ENCODE results near the gene C19orf85.
"Not testable (repeated sequence)": the region's sequence is repeated elsewhere in the genome, so short reads cannot be mapped to it uniquely, and the experiment has no call there.

C19orf85 gene

GRCh38 chr19:55457683-55458457 is 6.7 kb downstream of the C19orf85 start:
- H3K27ac Mint-ChIP-seq: peak overlapping the region; percentile 8
- H3K9me3 Mint-ChIP-seq: no peaks in the 10 kb centered on the region
- ATAC-seq (no peak), DNase-seq (ENCODE audit: low spot score in 2 of 2) (no peak)
- H3K4me1 Mint-ChIP-seq: peaks cover 33% of the 10 kb centered on the region
- H3K36me3 Mint-ChIP-seq: peaks cover 8% of the 10 kb centered on the region
- H3K4me3 Mint-ChIP-seq: no peak overlapping the region

- H3K36me3 Mint-ChIP-seq: peaks cover under 1% of the 10 kb centered on the region
- H3K4me3 Mint-ChIP-seq: no peak overlapping the region
- ATAC-seq (no peak), DNase-seq (ENCODE audit: low spot score in 2 of 2) (no peak)
- peaks cover 24% of the 10 kb centered on the region for H3K4me1 Mint-ChIP-seq
- H3K27ac Mint-ChIP-seq: no peak overlapping the region
- H3K9me3 Mint-ChIP-seq: no peaks in the 10 kb centered on the region
These were observed 8.2 kb downstream of the C19orf85 start for GRCh38 chr19:55456347-55456746.

GRCh38 chr19:55455576-55456235 is 8.8 kb downstream of the C19orf85 start:
- no peak for ATAC-seq
- Mint-ChIP-seq H3K4me1 (peaks cover 18% of the 10 kb centered on the region), H3K4me3 (no peak overlapping the region), H3K36me3 (no peaks in the 10 kb centered on the region), H3K27ac (no peak overlapping the region), H3K9me3 (no peaks in the 10 kb centered on the region)
- DNase-seq (ENCODE audit: low spot score in 2 of 2): no peak

GRCh38 chr19:55454787-55455243 is 9.7 kb downstream of the C19orf85 start:
- Mint-ChIP-seq H3K36me3 (no peaks in the 10 kb centered on the region), H3K4me1 (peaks cover 10% of the 10 kb centered on the region), H3K4me3 (no peak overlapping the region), H3K9me3 (no peaks in the 10 kb centered on the region), H3K27ac (no peak overlapping the region)
- ATAC-seq (peak; percentile 43), DNase-seq (ENCODE audit: low spot score in 2 of 2) (no peak)

- DNase-seq (ENCODE audit: low spot score in 2 of 2): no peak
These were observed 10.9 kb downstream of the C19orf85 start for GRCh38 chr19:55453511-55454260.

GRCh38 chr19:55452749-55453346 is 11.7 kb downstream of the C19orf85 start:
- peak; percentile 31 for ATAC-seq
- H3K9me3 Mint-ChIP-seq: no peaks in the 10 kb centered on the region
- H3K36me3 Mint-ChIP-seq: no peaks in the 10 kb centered on the region
- H3K4me1 Mint-ChIP-seq: peaks cover 6% of the 10 kb centered on the region
- DNase-seq (ENCODE audit: low spot score in 2 of 2): no peak
- H3K4me3 Mint-ChIP-seq: peak overlapping the region; percentile 49
- no peak overlapping the region for H3K27ac Mint-ChIP-seq

More at GRCh38 chr19:55453511-55454260, 10.9 kb downstream of the C19orf85 start:
- H3K36me3 Mint-ChIP-seq: no peaks in the 10 kb centered on the region
- no peak overlapping the region for H3K27ac Mint-ChIP-seq
- no peak for ATAC-seq
- peaks cover 6% of the 10 kb centered on the region for H3K4me1 Mint-ChIP-seq
- H3K4me3 Mint-ChIP-seq: peak overlapping the region; percentile 1
- no peaks in the 10 kb centered on the region for H3K9me3 Mint-ChIP-seq

- Mint-ChIP-seq H3K4me3 (peak overlapping the region; percentile 49), H3K36me3 (no peaks in the 10 kb centered on the region), H3K9me3 (no peaks in the 10 kb centered on the region), H3K4me1 (peaks cover 6% of the 10 kb centered on the region), H3K27ac (no peak overlapping the region)
- no peak for ATAC-seq
- no peak for DNase-seq (ENCODE audit: low spot score in 2 of 2)
These were observed 12.4 kb downstream of the C19orf85 start for GRCh38 chr19:55451965-55452748.

GRCh38 chr19:55451163-55451964 is 13.2 kb downstream of the C19orf85 start:
- Mint-ChIP-seq H3K4me1 (peaks cover 6% of the 10 kb centered on the region), H3K4me3 (peak overlapping the region; percentile 49), H3K9me3 (no peaks in the 10 kb centered on the region), H3K27ac (no peak overlapping the region), H3K36me3 (no peaks in the 10 kb centered on the region)
- ATAC-seq (no peak), DNase-seq (ENCODE audit: low spot score in 2 of 2) (no peak)

GRCh38 chr19:55449469-55449868 is 15.1 kb downstream of the C19orf85 start:
- no peak for DNase-seq (ENCODE audit: low spot score in 2 of 2)
- no peak for ATAC-seq
- H3K9me3 Mint-ChIP-seq: no peaks in the 10 kb centered on the region
- H3K36me3 Mint-ChIP-seq: no peaks in the 10 kb centered on the region
- peaks cover 6% of the 10 kb centered on the region for H3K4me1 Mint-ChIP-seq
- H3K27ac Mint-ChIP-seq: no peak overlapping the region
- no peak overlapping the region for H3K4me3 Mint-ChIP-seq

GRCh38 chr19:55448175-55448490 is 16.4 kb downstream of the C19orf85 start:
- H3K4me1 Mint-ChIP-seq; DNase-seq (ENCODE audit: low spot score in 2 of 2); H3K27ac Mint-ChIP-seq; ATAC-seq; H3K9me3 Mint-ChIP-seq; H3K36me3 Mint-ChIP-seq; H3K4me3 Mint-ChIP-seq: not testable (repeated sequence)

- DNase-seq (ENCODE audit: low spot score in 2 of 2) (no peak), ATAC-seq (peak; percentile 62)
- Mint-ChIP-seq H3K4me3 (no peak overlapping the region), H3K27ac (no peak overlapping the region), H3K4me1 (peaks cover 13% of the 10 kb centered on the region), H3K9me3 (no peaks in the 10 kb centered on the region), H3K36me3 (no peaks in the 10 kb centered on the region)
These were observed 17.0 kb downstream of the C19orf85 start for GRCh38 chr19:55447421-55448174.

- no peaks in the 10 kb centered on the region for H3K9me3 Mint-ChIP-seq
- H3K4me1 Mint-ChIP-seq: peaks cover 13% of the 10 kb centered on the region
- H3K27ac Mint-ChIP-seq: no peak overlapping the region
- no peak for DNase-seq (ENCODE audit: low spot score in 2 of 2)
- no peak overlapping the region for H3K4me3 Mint-ChIP-seq
- H3K36me3 Mint-ChIP-seq: no peaks in the 10 kb centered on the region
- no peak for ATAC-seq
These were observed 18.5 kb downstream of the C19orf85 start for GRCh38 chr19:55446060-55446459.

GRCh38 chr19:55444646-55445045 is 19.9 kb downstream of the C19orf85 start:
- Mint-ChIP-seq H3K4me3 (no peak overlapping the region), H3K9me3 (no peaks in the 10 kb centered on the region), H3K36me3 (no peaks in the 10 kb centered on the region), H3K27ac (no peak overlapping the region), H3K4me1 (peaks cover 18% of the 10 kb centered on the region)
- DNase-seq (ENCODE audit: low spot score in 2 of 2) (no peak), ATAC-seq (no peak)
